Kidney (tissue), 14 donors: ENCODE results near the gene UPK1B. TPM values are rescaled to one million over a fixed set of nuclear protein-coding genes. Genes with fewer than 3 reads are reported as not detected.

Source experiments
- DNase-seq, 5 donors: peaks; one replicate each; pipeline ENCODE4 v3.0.0-alpha.2; 2013 to 2020
- FAIRE-seq: peaks from 2 replicates; lab custom pipeline; 2012; peaks lifted over from hg19 to GRCh38; lab: Jason Lieb, UNC
- H3K27ac ChIP-seq, 2 donors: one replicate each; pipeline ENCODE4 v1.7.0; 2013; ENCODE audit warnings: low read depth in 2 of 2, low read length in 2 of 2, inconsistent platforms in 1 of 2
- H3K27me3 ChIP-seq: one replicate; pipeline ENCODE4 v1.7.1; 2013; ENCODE audit warnings: low read length, inconsistent platforms; ENCODE audit not compliant: control insufficient read depth, insufficient read depth
- H3K36me3 ChIP-seq, 3 donors: one replicate each; pipeline versions ENCODE4 v1.7.0 to v1.7.1; 2013; ENCODE audit warnings: low read length in 3 of 3, control low read depth in 1 of 3, inconsistent platforms in 1 of 3; ENCODE audit not compliant: insufficient read depth in 3 of 3, control insufficient read depth in 2 of 3
- H3K4me1 ChIP-seq, 3 donors: one replicate each; pipeline versions ENCODE4 v1.7.0 to v1.7.1; 2013; ENCODE audit warnings: low read length in 3 of 3, inconsistent platforms in 1 of 3, low read depth in 1 of 3; ENCODE audit not compliant: control insufficient read depth in 2 of 3, insufficient read depth in 2 of 3
- H3K4me3 ChIP-seq, 3 donors: one replicate each; pipeline versions ENCODE4 v1.7.0 to v1.8.1; 2013; ENCODE audit warnings: low read length in 3 of 3, control low read depth in 1 of 3, inconsistent platforms in 1 of 3
- H3K9ac ChIP-seq, 3 donors: one replicate each; pipeline versions ENCODE4 v1.7.0 to v1.7.1; 2013; ENCODE audit warnings: low read length in 3 of 3, control low read depth in 1 of 3, inconsistent platforms in 1 of 3
- H3K9me3 ChIP-seq, 3 donors: one replicate each; pipeline versions ENCODE4 v1.7.0 to v1.7.1; 2013; ENCODE audit warnings: low read length in 3 of 3, control low read depth in 1 of 3, inconsistent platforms in 1 of 3; ENCODE audit not compliant: control insufficient read depth in 2 of 3, insufficient read depth in 1 of 3
- CTCF ChIP-seq: IDR thresholded peaks from 3 replicates; pipeline ENCODE4 v1.5.1; 2012; ENCODE audit warnings: mild to moderate bottlenecking, moderate library complexity, borderline replicate concordance; ENCODE audit not compliant: insufficient read depth; ENCODE audit errors: extremely low read depth
- intact Hi-C: fragments of 100-400 bp; cut with DNase I; formaldehyde crosslinking; loops from one replicate; pipeline ENCODE4 v1.11.1; 2022
- polyA plus RNA-seq: library from polyadenylated mRNA; stranded (reverse); fragments of 350-450 nt; fragmentation: Illumina TruSeq; extraction: RNeasy Lipid Tissue Mini Kit (QIAGEN cat#74804); gene quantifications from one replicate; pipeline ENCODE4 v1.2.3, GENCODE V29; 2014; ENCODE audit warnings: low read depth, low replicate concordance; ENCODE audit not compliant: insufficient read depth
- total RNA-seq: library from RNA; stranded (reverse); fragmentation: NEBNext Ultra II Directional; extraction: Animal tissue kit (Norgen Biotek cat#: 25700); gene quantifications from one replicate; pipeline ENCODE4 v1.2.1, GENCODE V29; 2021
- donor health status: control.
- donor health status: control.
- donor health status: control.
- donor health status: control.
- donor health status: control.
- donor health status: DM: yes; HTN: yes; CAD: no.
- donor health status: Normal renal cell carcinoma (clear cell type).

The UPK1B gene
- total and polyA plus RNA-seq, 2 donors from 2014 or later: 3.9 to 12.4 TPM

DNA sequence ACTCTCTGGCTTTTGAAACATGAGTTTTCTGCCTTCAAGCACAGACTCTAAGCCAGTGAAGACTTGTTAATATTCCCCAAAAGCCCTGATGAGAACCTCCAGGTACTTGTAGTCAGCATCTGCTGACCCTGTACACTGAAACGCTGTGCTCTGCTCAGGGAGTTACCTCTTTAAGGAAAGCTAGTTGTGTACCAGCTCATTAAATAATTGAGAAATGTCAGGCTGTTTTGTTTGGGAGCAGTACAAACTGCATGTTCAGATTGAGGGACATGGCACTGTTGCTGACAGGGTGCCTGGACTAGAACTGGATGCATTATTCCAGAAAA lies 21.7 kb downstream of the UPK1B start:
- TF ChIP-seq CTCF: no peak
- no peak overlapping the region for H3K27ac ChIP-seq
- H3K36me3 ChIP-seq: no peaks in the 10 kb centered on the region
- H3K9ac ChIP-seq: no peak overlapping the region
- DNase-seq (no peak), FAIRE-seq (no peak)
- no peaks in the 10 kb centered on the region for H3K27me3 ChIP-seq
- no peaks in the 10 kb centered on the region for H3K4me1 ChIP-seq
- intact Hi-C loops: no loop called here
- H3K9me3 ChIP-seq: no peaks in the 10 kb centered on the region
- H3K4me3 ChIP-seq: no peak overlapping the region

DNA sequence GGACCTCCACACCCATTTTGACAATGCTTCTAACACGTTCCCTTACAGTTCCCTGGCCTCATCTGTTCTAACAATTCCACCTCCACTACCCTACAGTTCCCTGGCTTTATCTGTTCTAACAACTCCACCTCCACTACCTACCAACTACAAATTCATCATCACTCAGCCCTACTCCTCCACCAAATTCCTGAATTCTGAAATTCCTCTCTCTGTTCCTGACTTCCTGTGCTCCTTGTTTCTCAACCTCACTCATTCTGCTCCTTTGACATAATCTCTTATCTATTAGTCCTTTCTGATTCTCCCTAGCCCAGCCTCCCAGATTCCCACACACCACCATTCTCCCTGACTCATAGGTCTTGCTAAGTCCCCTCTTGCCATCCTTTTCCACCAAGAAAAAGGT lies 22.5 kb downstream of the UPK1B start:
- DNase-seq (no peak), FAIRE-seq (no peak)
- Histone ChIP-seq H3K36me3 (no peaks in the 10 kb centered on the region), H3K9me3 (no peaks in the 10 kb centered on the region), H3K27me3 (no peaks in the 10 kb centered on the region), H3K4me1 (no peaks in the 10 kb centered on the region), H3K4me3 (no peak overlapping the region), H3K27ac (no peak overlapping the region), H3K9ac (no peak overlapping the region)
- TF ChIP-seq CTCF: no peak
- intact Hi-C loops: no loop called here

DNA sequence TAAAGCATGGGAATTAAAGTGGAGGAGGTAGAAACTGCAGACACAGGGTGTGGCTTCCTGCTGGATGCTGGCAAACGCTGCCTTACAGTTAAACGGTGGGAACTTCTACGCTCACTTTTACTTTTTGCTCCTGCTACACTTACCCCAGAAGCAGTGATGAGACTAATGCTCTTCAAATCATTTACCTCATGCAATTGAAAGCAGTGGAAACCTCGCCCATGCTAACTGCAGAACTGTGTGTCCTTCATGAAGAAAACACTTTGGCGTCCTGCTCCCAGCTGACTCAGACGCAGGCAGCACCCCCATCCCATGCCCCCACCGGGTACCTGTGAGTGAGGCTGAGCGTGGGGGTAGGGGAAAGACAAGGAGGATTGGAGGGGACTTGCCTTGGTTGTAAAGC lies 31.8 kb downstream of the UPK1B start:
- H3K4me1 ChIP-seq: peaks cover 0 to 26% (median 3%) of the 10 kb centered on the region in 3 donors
- no peak for FAIRE-seq

More for the DNA sequence above, 31.8 kb downstream of the UPK1B start:
- intact Hi-C loops: no loop called here
- H3K9me3 ChIP-seq: no peaks in the 10 kb centered on the region
- H3K27me3 ChIP-seq: no peaks in the 10 kb centered on the region
- peaks cover 0 to 2% (median 0%) of the 10 kb centered on the region in 3 donors for H3K36me3 ChIP-seq
- DNase-seq: no peak
- peak overlapping the region in 1 of 3 donors; percentile 22 for H3K4me3 ChIP-seq
- H3K27ac ChIP-seq: no peak overlapping the region
- H3K9ac ChIP-seq: no peak overlapping the region
- no peak for TF ChIP-seq CTCF
